ENCODE measurements around the gene CNTFR. TPM values are rescaled to one million over a fixed set of nuclear protein-coding genes. Genes with fewer than 3 reads are reported as not detected.

CNTFR gene
- polyA plus RNA-seq, 1 donor (not counting 4 experiments of a cell fraction or from before 2014, with no cell fraction given) = 0.42 TPM

DNA sequence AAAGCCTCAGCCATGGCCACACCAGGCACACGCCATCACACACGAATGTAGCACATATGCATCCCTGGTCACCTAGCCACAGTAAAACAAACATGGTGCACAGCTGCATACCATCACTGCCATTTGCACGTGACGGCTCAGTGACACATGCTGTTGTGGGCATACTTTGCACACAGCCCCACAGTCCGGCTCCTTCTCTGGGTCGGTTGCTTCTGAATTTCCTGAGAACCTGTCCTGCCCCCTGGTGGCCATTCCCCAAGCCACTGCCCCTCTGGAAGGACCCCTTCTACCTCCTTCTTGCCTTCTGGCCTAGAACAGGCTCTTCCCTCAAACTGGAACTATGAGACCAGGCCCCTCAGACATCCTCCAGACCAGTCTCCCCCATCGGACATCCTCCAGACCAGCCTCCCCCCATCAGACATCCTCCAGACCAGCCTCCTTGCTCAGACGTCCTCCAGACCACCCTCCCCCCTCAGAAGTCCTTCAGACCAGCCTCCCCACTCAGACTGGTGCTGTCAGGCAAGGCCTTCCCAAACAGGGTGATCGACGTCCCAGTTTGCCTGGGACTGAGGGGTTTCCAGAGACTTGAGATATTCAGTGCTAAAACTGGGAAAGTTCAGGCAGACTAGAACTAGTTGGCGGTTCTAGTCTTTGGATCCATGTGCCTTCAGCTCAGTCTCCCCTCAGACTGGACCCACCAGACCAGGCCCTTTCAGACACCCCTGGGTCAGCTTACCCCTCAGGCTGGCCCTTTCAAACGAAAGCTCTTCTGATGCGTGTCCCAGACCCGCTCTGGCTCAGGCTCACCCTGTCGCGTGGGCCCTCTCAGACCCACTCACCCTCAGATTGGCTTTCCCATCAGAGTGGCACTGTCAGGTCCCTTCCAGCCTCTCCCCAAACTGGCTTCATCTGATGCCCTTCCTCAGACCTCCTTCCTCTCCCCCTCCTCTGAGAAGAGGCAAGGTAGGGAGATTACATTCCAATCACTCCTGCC, 42.4 kb downstream of the CNTFR start:
- Histone ChIP-seq H3K27ac (ENCODE audit: control insufficient read depth, insufficient read depth, low read length) (no peak overlapping the region), H3K27me3 (ENCODE audit: control insufficient read depth, extremely low read depth, insufficient read depth, low read length) (peaks cover 15% of the 10 kb centered on the region), H3K9me1 (ENCODE audit: control insufficient read depth, extremely low read depth, insufficient read depth, low read length) (no peaks in the 10 kb centered on the region), H3K36me3 (ENCODE audit: control insufficient read depth in 2 of 2, extremely low read depth in 1 of 2, insufficient read depth in 2 of 2, low read length in 2 of 2) (no peaks in the 10 kb centered on the region), H3K4me2 (ENCODE audit: control insufficient read depth, extremely low read depth, insufficient read depth, low read depth, low read length) (no peak overlapping the region), H3K9ac (ENCODE audit: control insufficient read depth, extremely low read depth, insufficient read depth, low read length) (no peak overlapping the region), H3K4me1 (ENCODE audit: control insufficient read depth, extremely low read depth, insufficient read depth, low read length) (no peaks in the 10 kb centered on the region), H3K79me2 (ENCODE audit: control insufficient read depth, insufficient read depth, low read length) (no peaks in the 10 kb centered on the region), H4K20me1 (ENCODE audit: control insufficient read depth, extremely low read depth, insufficient read depth, low read length) (peaks cover 6% of the 10 kb centered on the region), H3K4me3 (ENCODE audit: control insufficient read depth in 2 of 3, extremely low read depth in 1 of 3, insufficient read depth in 2 of 3, low read depth in 1 of 3, low read length in 3 of 3) (no peak overlapping the region), H3K9me3 (ENCODE audit: control insufficient read depth, low read depth, low read length) (no peaks in the 10 kb centered on the region), H2AFZ (ENCODE audit: control insufficient read depth, low read length) (no peak overlapping the region)
- FAIRE-seq (peak; percentile 61), DNase-seq (ENCODE audit: low read depth, low spot score) (no peak)
- dilution Hi-C loops (cut with MboI; ENCODE audit: extremely low pct_ligation_motif_present, low sequenced_read_pairs) = no loop called here
- TF ChIP-seq EZH2 (IDR thresholded peaks at IDR 0.05; ENCODE audit: low read length) (no peak), CTCF (optimal IDR thresholded peaks at IDR 0.05 in 1 of 3, IDR thresholded peaks at IDR 0.05 in 1 of 3, conservative IDR thresholded peaks at IDR 0.05 in 1 of 3; ENCODE audit: extremely low read depth in 1 of 3, insufficient read depth in 2 of 3, low read length in 3 of 3) (peak; percentile 71 to 86 (median 73))

- DNase-seq (ENCODE audit: low read depth, low spot score) = no peak
- no peaks in the 10 kb centered on the region for H3K9me1 ChIP-seq (ENCODE audit: control insufficient read depth, extremely low read depth, insufficient read depth, low read length)
- H3K79me2 ChIP-seq (ENCODE audit: control insufficient read depth, insufficient read depth, low read length) = no peaks in the 10 kb centered on the region
- TF ChIP-seq EZH2 (IDR thresholded peaks at IDR 0.05; ENCODE audit: low read length) (no peak), CTCF (optimal IDR thresholded peaks at IDR 0.05 in 1 of 3, IDR thresholded peaks at IDR 0.05 in 1 of 3, conservative IDR thresholded peaks at IDR 0.05 in 1 of 3; ENCODE audit: extremely low read depth in 1 of 3, insufficient read depth in 2 of 3, low read length in 3 of 3) (no peak)
- H3K27me3 ChIP-seq (ENCODE audit: control insufficient read depth, extremely low read depth, insufficient read depth, low read length) = peaks cover 15% of the 10 kb centered on the region
- no peak overlapping the region for H3K9ac ChIP-seq (ENCODE audit: control insufficient read depth, extremely low read depth, insufficient read depth, low read length)
- H3K4me2 ChIP-seq (ENCODE audit: control insufficient read depth, extremely low read depth, insufficient read depth, low read depth, low read length) = no peak overlapping the region
- H3K27ac ChIP-seq (ENCODE audit: control insufficient read depth, insufficient read depth, low read length) = no peak overlapping the region
- H4K20me1 ChIP-seq (ENCODE audit: control insufficient read depth, extremely low read depth, insufficient read depth, low read length) = peaks cover 6% of the 10 kb centered on the region
- H3K4me1 ChIP-seq (ENCODE audit: control insufficient read depth, extremely low read depth, insufficient read depth, low read length) = peaks cover under 1% of the 10 kb centered on the region
- H2AFZ ChIP-seq (ENCODE audit: control insufficient read depth, low read length) = no peak overlapping the region
- no peak for FAIRE-seq
- H3K36me3 ChIP-seq (ENCODE audit: control insufficient read depth in 2 of 2, extremely low read depth in 1 of 2, insufficient read depth in 2 of 2, low read length in 2 of 2) = no peaks in the 10 kb centered on the region
- H3K4me3 ChIP-seq (ENCODE audit: control insufficient read depth in 2 of 3, extremely low read depth in 1 of 3, insufficient read depth in 2 of 3, low read depth in 1 of 3, low read length in 3 of 3) = no peak overlapping the region
- H3K9me3 ChIP-seq (ENCODE audit: control insufficient read depth, low read depth, low read length) = no peaks in the 10 kb centered on the region
- dilution Hi-C loops (cut with MboI; ENCODE audit: extremely low pct_ligation_motif_present, low sequenced_read_pairs) = no loop called here
These were observed 43.3 kb downstream of the CNTFR start for GRCh38 chr9:34546102-34546833.
